Lower lobe of right lung (tissue), 2 donors: Measurements from ENCODE around the gene SLC39A7. TPM values are rescaled to one million over a fixed set of nuclear protein-coding genes. Genes with fewer than 3 reads are reported as not detected.

Experiments
- ATAC-seq, 2 donors: fragments of 200-7000 bp; cut with Tn5 transposase; one replicate each; pipeline ENCODE4 v1.9.1; 2020 to 2022; ENCODE audit warnings: mild to moderate bottlenecking in 2 of 2, moderate library complexity in 2 of 2
- DNase-seq: peaks from one replicate; pipeline ENCODE4 v3.0.0-alpha.2; 2020
- H3K27ac ChIP-seq: fragments of 200-600 bp; one replicate; pipeline ENCODE4 v1.8.0; 2022
- H3K27me3 ChIP-seq: fragments of 200-600 bp; one replicate; pipeline ENCODE4 v1.8.0; 2022; ENCODE audit warnings: low read depth
- H3K36me3 ChIP-seq: fragments of 200-600 bp; one replicate; pipeline ENCODE4 v1.8.0; 2022; ENCODE audit warnings: mild to moderate bottlenecking
- H3K4me1 ChIP-seq: fragments of 200-600 bp; one replicate; pipeline ENCODE4 v1.8.0; 2022
- H3K4me3 ChIP-seq: fragments of 200-600 bp; one replicate; pipeline ENCODE4 v1.8.0; 2022; ENCODE audit warnings: mild to moderate bottlenecking
- H3K9me3 ChIP-seq: fragments of 200-600 bp; one replicate; pipeline ENCODE4 v1.8.0; 2022
- CTCF ChIP-seq: fragments of 200-600 bp; IDR thresholded peaks from one replicate; pipeline ENCODE4 v1.8.0; 2022; ENCODE audit warnings: antibody characterized with exemption, mild to moderate bottlenecking
- intact Hi-C: fragments of 100-400 bp; cut with DNase I; formaldehyde crosslinking; loops from one replicate; pipeline ENCODE4 v1.11.0; 2022
- total RNA-seq: library from RNA; stranded (reverse); fragmentation: NEBNext Ultra II Directional; extraction: Animal tissue kit (Norgen Biotek cat#: 25700); gene quantifications from one replicate; pipeline ENCODE4 v1.2.1, GENCODE V29; 2021
- donor health status: DM: no; HTN: yes; CAD: no; lungs with severe emphysema.

Gene SLC39A7
- total RNA-seq, 1 donor from 2014 or later, result 76.0 TPM

- peaks cover 43% of the 10 kb centered on the region for H3K4me1 ChIP-seq
- H3K4me3 ChIP-seq, result no peak overlapping the region
- intact Hi-C loops, result no loop called here
- H3K36me3 ChIP-seq, result peaks cover 37% of the 10 kb centered on the region
- DNase-seq (no peak), ATAC-seq (no peak)
- peaks cover 20% of the 10 kb centered on the region for H3K27me3 ChIP-seq
- no peak overlapping the region for H3K27ac ChIP-seq
- TF ChIP-seq CTCF, result no peak
- H3K9me3 ChIP-seq, result no peaks in the 10 kb centered on the region
These were observed 6.2 kb upstream of the SLC39A7 start for GRCh38 chr6:33194431-33194979.

GRCh38 chr6:33195304-33196165 is 5.1 kb upstream of the SLC39A7 start:
- no peaks in the 10 kb centered on the region for H3K9me3 ChIP-seq
- peaks cover 18% of the 10 kb centered on the region for H3K27me3 ChIP-seq
- no peak overlapping the region for H3K4me3 ChIP-seq
- H3K36me3 ChIP-seq, result peaks cover 37% of the 10 kb centered on the region
- peaks cover 44% of the 10 kb centered on the region for H3K4me1 ChIP-seq
- ATAC-seq (no peak), DNase-seq (no peak)
- TF ChIP-seq CTCF, result no peak
- H3K27ac ChIP-seq, result no peak overlapping the region
- intact Hi-C loops, result no loop called here

GRCh38 chr6:33197431-33198048 is 3.1 kb upstream of the SLC39A7 start:
- no peak overlapping the region for H3K4me3 ChIP-seq
- peak; percentile 69 for TF ChIP-seq CTCF
- peak; percentile 36 to 57 for ATAC-seq
- no peaks in the 10 kb centered on the region for H3K9me3 ChIP-seq
- H3K4me1 ChIP-seq, result peaks cover 44% of the 10 kb centered on the region
- peaks cover 43% of the 10 kb centered on the region for H3K36me3 ChIP-seq
- intact Hi-C loops, result no loop called here
- H3K27ac ChIP-seq, result no peak overlapping the region
- no peaks in the 10 kb centered on the region for H3K27me3 ChIP-seq
- DNase-seq, result peak; percentile 69

- ATAC-seq (no peak), DNase-seq (no peak)
- Histone ChIP-seq H3K9me3 (no peaks in the 10 kb centered on the region), H3K4me1 (peaks cover 46% of the 10 kb centered on the region), H3K27ac (no peak overlapping the region), H3K27me3 (no peaks in the 10 kb centered on the region), H3K36me3 (peaks cover 51% of the 10 kb centered on the region), H3K4me3 (no peak overlapping the region)
- no peak for TF ChIP-seq CTCF
- intact Hi-C loops, result no loop called here
These were observed 2.4 kb upstream of the SLC39A7 start for GRCh38 chr6:33198159-33198852.

GRCh38 chr6:33198853-33199436 is 1.7 kb upstream of the SLC39A7 start:
- Histone ChIP-seq H3K4me3 (peak overlapping the region; percentile 88), H3K27ac (peak overlapping the region; percentile 95), H3K9me3 (no peaks in the 10 kb centered on the region), H3K4me1 (peaks cover 53% of the 10 kb centered on the region), H3K27me3 (no peaks in the 10 kb centered on the region), H3K36me3 (peaks cover 56% of the 10 kb centered on the region)
- DNase-seq (no peak), ATAC-seq (no peak)
- intact Hi-C loops, result no loop called here
- TF ChIP-seq CTCF, result no peak
